BLaER1 treated with 17β-estradiol and CSF1 and Interleukin-3, amounts not matched to agents 10 nM and 100 nM (cell line): ENCODE measurements around the gene CRAT.

Experiments used
- H3K27ac ChIP-seq, 11 experiments: shearing (Covaris generic); formaldehyde crosslinking; 2 replicates each; pipeline ENCODE4 v1.8.1; 2022
- H3K27me3 ChIP-seq, 11 experiments: shearing (Covaris generic); formaldehyde crosslinking; 2 replicates each; pipeline ENCODE4 v1.8.1; 2022
- H3K36me3 ChIP-seq, 11 experiments: shearing (Covaris generic); formaldehyde crosslinking; 2 replicates each; pipeline ENCODE4 v1.8.1; 2022
- H3K4me1 ChIP-seq, 10 experiments: shearing (Covaris generic); formaldehyde crosslinking; 2 replicates each; pipeline ENCODE4 v1.8.1; 2022
- H3K4me2 ChIP-seq, 11 experiments: shearing (Covaris generic); formaldehyde crosslinking; 2 replicates each; pipeline ENCODE4 v1.8.1; 2022
- H3K4me3 ChIP-seq, 10 experiments: shearing (Covaris generic); formaldehyde crosslinking; 2 replicates each; pipeline ENCODE4 v1.8.1; 2022
- H3K9ac ChIP-seq, 11 experiments: shearing (Covaris generic); formaldehyde crosslinking; 2 replicates each; pipeline ENCODE4 v1.8.1; 2022
- H3K9me3 ChIP-seq, 11 experiments: shearing (Covaris generic); formaldehyde crosslinking; replicated peaks in 1 of 11; 2 replicates each; pipeline ENCODE4 v1.8.1; 2022
- H4K20me1 ChIP-seq, 11 experiments: shearing (Covaris generic); formaldehyde crosslinking; 2 replicates each; pipeline ENCODE4 v1.8.1; 2022
- Cebpa-rat ChIP-seq, 11 experiments: shearing (Covaris generic); IDR thresholded peaks; 2 replicates each; pipeline ENCODE4 v1.8.1; 2022

Gene CRAT

DNA sequence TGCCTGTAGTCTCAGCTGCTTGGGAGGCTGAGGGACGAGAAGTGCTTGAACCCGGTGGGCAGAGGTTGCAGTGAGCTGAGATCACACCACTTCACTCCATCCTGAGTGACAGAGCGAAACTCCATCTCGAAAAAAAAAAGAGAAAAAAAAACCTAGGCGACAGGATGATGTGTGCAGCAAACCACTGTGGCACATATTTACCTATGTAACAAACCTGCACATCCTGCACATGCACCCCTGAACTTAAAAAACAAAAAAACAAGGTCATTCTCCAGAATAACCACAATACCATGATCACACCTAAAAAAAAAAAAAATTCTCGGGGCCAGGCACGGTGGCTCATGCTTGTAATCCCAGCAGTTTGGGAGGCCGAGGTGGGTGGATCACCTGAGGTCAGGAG is 37.2 kb downstream of the CRAT start:
- Histone ChIP-seq H3K27me3 (no peaks in the 10 kb centered on the region), H4K20me1 (no peaks in the 10 kb centered on the region), H3K9me3 (no peaks in the 10 kb centered on the region), H3K36me3 (peaks cover 0 to 14% (median 0%) of the 10 kb centered on the region in 11 experiments; a peak in 6 of 22 replicates), H3K4me2 (no peak overlapping the region), H3K27ac (no peak overlapping the region), H3K4me1 (peaks cover 31 to 45% (median 42%) of the 10 kb centered on the region in 10 experiments), H3K4me3 (no peak overlapping the region), H3K9ac (no peak overlapping the region)
- no peak for TF ChIP-seq Cebpa-rat (IDR thresholded peaks at IDR 0.05)

DNA sequence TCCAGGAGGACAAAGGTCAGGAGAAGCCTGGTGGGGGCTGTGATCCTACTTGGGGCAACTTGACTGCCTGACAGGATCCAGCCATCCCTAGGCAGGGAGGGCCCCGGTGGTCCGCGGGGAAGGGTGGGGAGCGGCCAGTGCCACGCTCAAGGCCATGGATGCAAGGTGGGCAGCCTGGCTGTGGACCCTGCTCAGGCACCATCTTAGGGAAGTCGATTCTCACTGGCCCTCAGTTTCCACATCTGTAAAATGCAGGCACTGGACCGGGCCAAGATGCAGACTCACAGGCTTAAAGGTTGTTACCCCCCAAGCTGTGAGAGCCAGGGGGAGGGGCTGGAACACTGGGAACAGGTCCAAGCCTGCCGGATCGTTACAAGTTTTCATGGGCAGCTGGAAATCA is 38.4 kb downstream of the CRAT start:
- H4K20me1 ChIP-seq = no peaks in the 10 kb centered on the region
- H3K27me3 ChIP-seq = no peaks in the 10 kb centered on the region
- peaks cover 7 to 26% (median 11%) of the 10 kb centered on the region in 11 experiments; a peak in 20 of 22 replicates for H3K36me3 ChIP-seq
- H3K27ac ChIP-seq = no peak overlapping the region
- H3K9me3 ChIP-seq = no peaks in the 10 kb centered on the region
- TF ChIP-seq Cebpa-rat (IDR thresholded peaks at IDR 0.05) = no peak
- peaks cover 42 to 52% (median 51%) of the 10 kb centered on the region in 10 experiments for H3K4me1 ChIP-seq
- peak overlapping the region in 3 of 11 experiments; percentile 81 to 84 (median 83); a peak in 5 of 22 replicates for H3K9ac ChIP-seq
- no peak overlapping the region for H3K4me3 ChIP-seq
- peak overlapping the region in 9 of 11 experiments; percentile 86 to 99 (median 97); a peak in 16 of 22 replicates for H3K4me2 ChIP-seq

- no peaks in the 10 kb centered on the region for H3K27me3 ChIP-seq
- H3K9me3 ChIP-seq = no peaks in the 10 kb centered on the region
- TF ChIP-seq Cebpa-rat (IDR thresholded peaks at IDR 0.05) = no peak
- peak overlapping the region in 9 of 11 experiments; percentile 78 to 98 (median 92); a peak in 18 of 22 replicates for H3K27ac ChIP-seq
- peaks cover 7 to 28% (median 12%) of the 10 kb centered on the region in 11 experiments; a peak in 20 of 22 replicates for H3K36me3 ChIP-seq
- peak overlapping the region; percentile 27 to 87 (median 81); a peak in 18 of 22 replicates for H3K9ac ChIP-seq
- H3K4me3 ChIP-seq = peak overlapping the region in 4 of 10 experiments; percentile 47 to 53 (median 51); a peak in 6 of 20 replicates
- H3K4me2 ChIP-seq = peak overlapping the region; percentile 82 to 99 (median 97); a peak in 21 of 22 replicates
- no peaks in the 10 kb centered on the region for H4K20me1 ChIP-seq
- peaks cover 42 to 54% (median 52%) of the 10 kb centered on the region in 10 experiments for H3K4me1 ChIP-seq
These were observed 39.0 kb downstream of the CRAT start for GRCh38 chr9:129071526-129072126.

- Histone ChIP-seq H3K27ac (peak overlapping the region in 10 of 11 experiments; percentile 73 to 98 (median 92); a peak in 19 of 22 replicates), H4K20me1 (no peaks in the 10 kb centered on the region), H3K4me1 (peaks cover 42 to 54% (median 52%) of the 10 kb centered on the region in 10 experiments), H3K36me3 (peaks cover 10 to 32% (median 16%) of the 10 kb centered on the region in 11 experiments), H3K4me3 (peak overlapping the region in 7 of 10 experiments; percentile 43 to 53 (median 49); a peak in 12 of 20 replicates), H3K9me3 (no peaks in the 10 kb centered on the region), H3K27me3 (no peaks in the 10 kb centered on the region), H3K9ac (peak overlapping the region; percentile 27 to 87 (median 81); a peak in 20 of 22 replicates), H3K4me2 (peak overlapping the region; percentile 82 to 99 (median 97))
- no peak for TF ChIP-seq Cebpa-rat (IDR thresholded peaks at IDR 0.05)
These were observed 39.7 kb downstream of the CRAT start for GRCh38 chr9:129070696-129071525.

GRCh38 chr9:129069862-129070641 is 40.5 kb downstream of the CRAT start:
- TF ChIP-seq Cebpa-rat (IDR thresholded peaks at IDR 0.05) = no peak
- Histone ChIP-seq H3K4me1 (peaks cover 42 to 54% (median 52%) of the 10 kb centered on the region in 10 experiments), H4K20me1 (no peaks in the 10 kb centered on the region), H3K9me3 (no peaks in the 10 kb centered on the region), H3K27me3 (no peaks in the 10 kb centered on the region), H3K4me3 (peak overlapping the region in 7 of 10 experiments; percentile 43 to 53 (median 49); a peak in 14 of 20 replicates), H3K36me3 (peaks cover 19 to 40% (median 25%) of the 10 kb centered on the region in 11 experiments), H3K27ac (peak overlapping the region in 10 of 11 experiments; percentile 73 to 98 (median 92); a peak in 21 of 22 replicates), H3K4me2 (peak overlapping the region; percentile 82 to 99 (median 97)), H3K9ac (peak overlapping the region; percentile 27 to 87 (median 81); a peak in 21 of 22 replicates)

- H3K27me3 ChIP-seq = no peaks in the 10 kb centered on the region
- H3K4me3 ChIP-seq = peak overlapping the region in 9 of 10 experiments; percentile 17 to 53 (median 47); a peak in 16 of 20 replicates
- H3K4me1 ChIP-seq = peaks cover 42 to 54% (median 52%) of the 10 kb centered on the region in 10 experiments
- H3K36me3 ChIP-seq = peaks cover 26 to 48% (median 32%) of the 10 kb centered on the region in 11 experiments
- no peaks in the 10 kb centered on the region for H3K9me3 ChIP-seq
- H3K27ac ChIP-seq = peak overlapping the region; percentile 73 to 98 (median 92)
- peak overlapping the region; percentile 82 to 99 (median 97) for H3K4me2 ChIP-seq
- peak overlapping the region; percentile 67 to 87 (median 81); a peak in 21 of 22 replicates for H3K9ac ChIP-seq
- no peaks in the 10 kb centered on the region for H4K20me1 ChIP-seq
- no peak for TF ChIP-seq Cebpa-rat (IDR thresholded peaks at IDR 0.05)
These were observed 41.4 kb downstream of the CRAT start for GRCh38 chr9:129068990-129069861.

DNA sequence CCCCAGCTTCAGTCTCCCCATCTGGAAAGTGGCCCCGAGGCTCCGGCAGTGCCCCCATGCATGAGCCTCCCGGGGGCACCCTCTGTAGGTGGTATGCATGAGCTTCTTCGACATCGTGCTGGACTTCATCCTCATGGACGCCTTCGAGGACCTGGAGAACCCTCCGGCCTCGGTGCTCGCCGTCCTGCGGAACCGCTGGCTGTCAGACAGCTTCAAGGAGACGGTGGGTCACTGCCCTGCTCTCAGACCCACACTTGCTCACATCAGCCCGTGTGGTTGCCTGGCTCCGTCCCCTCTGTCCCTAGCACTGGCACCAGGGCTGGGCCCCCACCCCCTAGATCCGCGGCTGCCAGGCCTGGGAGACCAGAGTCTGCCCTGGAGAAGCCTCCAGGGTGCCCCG is 42.5 kb downstream of the CRAT start:
- Histone ChIP-seq H3K27me3 (no peaks in the 10 kb centered on the region), H3K4me2 (peak overlapping the region; percentile 82 to 99 (median 97)), H3K9me3 (no peaks in the 10 kb centered on the region), H3K27ac (peak overlapping the region; percentile 73 to 98 (median 92); a peak in 21 of 22 replicates), H4K20me1 (no peaks in the 10 kb centered on the region), H3K36me3 (peaks cover 35 to 60% (median 41%) of the 10 kb centered on the region in 11 experiments), H3K9ac (peak overlapping the region; percentile 67 to 87 (median 81); a peak in 20 of 22 replicates), H3K4me1 (peaks cover 42 to 54% (median 52%) of the 10 kb centered on the region in 10 experiments), H3K4me3 (peak overlapping the region in 1 of 10 experiments; percentile 45; a peak in 1 of 20 replicates)
- TF ChIP-seq Cebpa-rat (IDR thresholded peaks at IDR 0.05) = no peak
